ENCODE results near the gene NPM3. TPM values are rescaled to one million over a fixed set of nuclear protein-coding genes. Genes with fewer than 3 reads are reported as not detected.

The NPM3 gene
- total and polyA plus RNA-seq, 2 of the 8 experiments (the other 6 are each of a cell fraction or from before 2014, with no cell fraction given) = 127 to 175 TPM

GRCh38 chr10:101780818-101781654, 2.2 kb downstream of the NPM3 start (continued):
- no peak for TF ChIP-seq CHD7 (IDR thresholded peaks at IDR 0.05; ENCODE audit: insufficient replicate concordance, low read length)
- TF ChIP-seq CEBPB (IDR thresholded peaks at IDR 0.05; ENCODE audit: low read depth, low read length) = no peak
- 0 out of 2 replicates have a peak, but pooled peaks have one; percentile 20 for TF ChIP-seq JUND (IDR thresholded peaks at IDR 0.05; ENCODE audit: low read length)
- peak in 2 of 3 experiments; percentile 85 to 95; a peak in 3 of 4 replicates for TF ChIP-seq CTCF (IDR thresholded peaks at IDR 0.05; ENCODE audit: control extremely low read depth in 1 of 3, insufficient read depth in 1 of 3, low read depth in 1 of 3, low read length in 3 of 3)
- no peak for TF ChIP-seq BCL11A (IDR thresholded peaks at IDR 0.05; ENCODE audit: low read depth in 2 of 2, low read length in 2 of 2)
- TF ChIP-seq ASH2L (IDR thresholded peaks at IDR 0.05; ENCODE audit: low read length) = peak; percentile 30

Data from H1 (cell line).